ENCODE measurements around the gene VAC14. TPM values are rescaled to one million over a fixed set of nuclear protein-coding genes. Genes with fewer than 3 reads are reported as not detected.

VAC14 gene
- total and polyA plus RNA-seq, 2 experiments from 2014 or later = 62.8 to 63.9 TPM

GRCh38 chr16:70701998-70702397 lies 99.0 kb downstream of the VAC14 start:
- Histone ChIP-seq H3K4me1 (ENCODE audit: low read depth) (peaks cover 53% of the 10 kb centered on the region), H3K27ac (peak overlapping the region; percentile 16)
- no peak for TF ChIP-seq CTCF (IDR thresholded peaks at IDR 0.05; ENCODE audit: low read depth, low read length)

GRCh38 chr16:70701596-70701995 lies 99.4 kb downstream of the VAC14 start:
- no peak for DNase-seq (ENCODE audit: low read depth in 1 of 2, low spot score in 1 of 2)
- TF ChIP-seq CTCF (IDR thresholded peaks at IDR 0.05; ENCODE audit: low read depth, low read length) = no peak
- peaks cover 57% of the 10 kb centered on the region for H3K4me1 ChIP-seq (ENCODE audit: low read depth)
- no peaks in the 10 kb centered on the region for H3K9me3 ChIP-seq (ENCODE audit: low read depth)
- H3K4me3 ChIP-seq = no peak overlapping the region
- no peaks in the 10 kb centered on the region for H3K36me3 ChIP-seq
- H3K27ac ChIP-seq = no peak overlapping the region
- H3K27me3 ChIP-seq = no peaks in the 10 kb centered on the region

More at GRCh38 chr16:70701998-70702397, 99.0 kb downstream of the VAC14 start:
- no peaks in the 10 kb centered on the region for H3K9me3 ChIP-seq (ENCODE audit: low read depth)
- H3K27me3 ChIP-seq = no peaks in the 10 kb centered on the region
- no peak for DNase-seq (ENCODE audit: low read depth in 1 of 2, low spot score in 1 of 2)
- no peaks in the 10 kb centered on the region for H3K36me3 ChIP-seq
- H3K4me3 ChIP-seq = no peak overlapping the region

- H3K27ac ChIP-seq = no peak overlapping the region
- no peaks in the 10 kb centered on the region for H3K36me3 ChIP-seq
- H3K27me3 ChIP-seq = no peaks in the 10 kb centered on the region
- no peaks in the 10 kb centered on the region for H3K9me3 ChIP-seq (ENCODE audit: low read depth)
- no peak for DNase-seq (ENCODE audit: low read depth in 1 of 2, low spot score in 1 of 2)
- TF ChIP-seq CTCF (IDR thresholded peaks at IDR 0.05; ENCODE audit: low read depth, low read length) = no peak
- H3K4me1 ChIP-seq (ENCODE audit: low read depth) = peaks cover 62% of the 10 kb centered on the region
- H3K4me3 ChIP-seq = no peak overlapping the region
These were observed 99.9 kb downstream of the VAC14 start for GRCh38 chr16:70701036-70701435.

- peak overlapping the region; percentile 12 for H3K27ac ChIP-seq
- TF ChIP-seq CTCF (IDR thresholded peaks at IDR 0.05; ENCODE audit: low read depth, low read length) = no peak
- H3K9me3 ChIP-seq (ENCODE audit: low read depth) = no peaks in the 10 kb centered on the region
- no peaks in the 10 kb centered on the region for H3K27me3 ChIP-seq
- DNase-seq (ENCODE audit: low read depth in 1 of 2, low spot score in 1 of 2) = no peak
- no peak overlapping the region for H3K4me3 ChIP-seq
- no peaks in the 10 kb centered on the region for H3K36me3 ChIP-seq
- peaks cover 69% of the 10 kb centered on the region for H3K4me1 ChIP-seq (ENCODE audit: low read depth)
These were observed 100.6 kb downstream of the VAC14 start for GRCh38 chr16:70700101-70701020.

- Histone ChIP-seq H3K4me1 (ENCODE audit: low read depth) (peaks cover 74% of the 10 kb centered on the region), H3K9me3 (ENCODE audit: low read depth) (no peaks in the 10 kb centered on the region), H3K27ac (no peak overlapping the region), H3K36me3 (no peaks in the 10 kb centered on the region), H3K4me3 (no peak overlapping the region), H3K27me3 (no peaks in the 10 kb centered on the region)
- no peak for DNase-seq (ENCODE audit: low read depth in 1 of 2, low spot score in 1 of 2)
- TF ChIP-seq CTCF (IDR thresholded peaks at IDR 0.05; ENCODE audit: low read depth, low read length) = no peak
These were observed 101.3 kb downstream of the VAC14 start for GRCh38 chr16:70699696-70700095.

Data from cardiac muscle cell (in vitro differentiated cells and primary cell).